Activated gamma-delta T cell treated with Interleukin-2 at 50 U/mL for 16 hours (primary cell): Measurements from ENCODE around the gene ADISSP.

Experiments
- DNase-seq: peaks from one replicate; pipeline ENCODE4 v3.0.0-alpha.2; 2020

Gene ADISSP

DNA sequence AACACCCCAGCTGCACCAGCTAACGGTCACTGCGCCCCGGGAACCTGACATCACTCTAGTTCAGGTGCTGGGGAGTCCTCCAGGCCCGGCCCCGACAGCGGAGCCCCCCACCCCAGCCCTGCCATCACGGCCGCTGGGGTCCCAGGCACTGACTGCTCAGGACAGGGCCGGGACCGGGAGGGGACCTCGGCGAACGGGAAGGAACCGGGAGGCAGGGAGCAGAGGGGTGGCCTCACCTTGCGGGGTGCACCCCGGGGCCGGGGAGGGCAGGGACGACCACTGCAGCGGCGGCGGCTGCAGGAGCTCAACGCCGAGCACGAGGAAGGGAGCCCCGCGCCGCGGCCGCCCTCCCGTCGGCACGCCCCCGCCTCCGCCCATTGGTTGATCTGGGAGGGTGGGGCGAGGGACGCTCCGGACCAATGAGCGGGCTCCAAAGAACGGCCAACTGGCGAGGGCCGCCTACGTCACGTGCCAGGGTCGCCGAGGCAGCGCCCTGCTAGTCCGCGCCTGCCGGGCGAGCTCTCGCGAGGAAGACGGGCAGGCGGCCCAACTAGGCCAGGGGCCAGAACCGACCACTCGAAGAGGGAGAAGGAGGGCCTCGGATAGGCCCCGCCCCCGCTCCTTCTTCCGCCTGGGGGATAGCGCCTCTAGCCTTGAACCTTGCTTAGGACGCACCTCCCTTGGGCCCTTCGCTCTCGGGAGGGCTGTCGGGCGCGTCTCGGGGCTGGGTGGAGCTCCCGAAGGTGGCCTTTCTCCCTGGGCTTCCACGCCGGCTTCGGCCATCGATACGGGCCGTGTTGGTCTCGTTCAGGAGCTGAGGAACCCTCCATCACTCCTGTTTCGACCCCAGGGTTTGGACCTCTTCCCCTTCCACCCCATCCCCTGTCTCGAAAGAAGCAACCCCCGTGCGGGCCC lies at the start of gene ADISSP:
ADISSP (minus strand) TSS at position 327 of the 915 bp plus-strand sequence. CDS start 7,653 bp downstream, outside the sequence.
- peak; percentile 94 for DNase-seq

DNA sequence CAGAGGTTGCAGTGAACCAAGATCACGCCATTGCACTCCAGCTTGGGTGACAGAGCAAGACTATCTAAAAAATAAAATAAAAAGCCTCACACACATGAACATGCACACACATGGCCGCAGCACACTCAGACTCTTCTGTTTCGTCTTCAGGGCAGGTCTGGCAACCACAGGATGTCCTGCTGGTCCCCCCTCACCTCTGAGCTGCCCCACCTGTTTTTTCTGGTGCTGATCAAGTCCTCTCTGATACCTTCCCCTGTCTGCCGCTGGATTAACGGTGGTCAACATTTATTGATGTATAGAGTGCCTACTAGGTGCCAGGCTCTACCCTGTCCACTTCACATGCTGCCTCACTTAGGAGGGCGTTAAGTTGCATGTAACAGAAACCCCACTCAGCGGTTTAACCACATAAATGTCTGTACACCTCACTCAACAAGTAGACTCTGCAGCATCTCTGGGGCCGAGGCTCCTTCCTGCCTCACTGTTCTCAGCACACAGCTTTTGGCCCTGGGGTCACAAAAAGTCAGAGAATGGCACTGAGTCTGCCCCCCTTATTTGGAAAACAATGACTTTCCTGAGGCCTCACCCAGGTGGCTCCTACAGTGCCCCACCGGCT lies 48.3 kb upstream of the ADISSP start:
- DNase-seq: peak; percentile 56

DNA sequence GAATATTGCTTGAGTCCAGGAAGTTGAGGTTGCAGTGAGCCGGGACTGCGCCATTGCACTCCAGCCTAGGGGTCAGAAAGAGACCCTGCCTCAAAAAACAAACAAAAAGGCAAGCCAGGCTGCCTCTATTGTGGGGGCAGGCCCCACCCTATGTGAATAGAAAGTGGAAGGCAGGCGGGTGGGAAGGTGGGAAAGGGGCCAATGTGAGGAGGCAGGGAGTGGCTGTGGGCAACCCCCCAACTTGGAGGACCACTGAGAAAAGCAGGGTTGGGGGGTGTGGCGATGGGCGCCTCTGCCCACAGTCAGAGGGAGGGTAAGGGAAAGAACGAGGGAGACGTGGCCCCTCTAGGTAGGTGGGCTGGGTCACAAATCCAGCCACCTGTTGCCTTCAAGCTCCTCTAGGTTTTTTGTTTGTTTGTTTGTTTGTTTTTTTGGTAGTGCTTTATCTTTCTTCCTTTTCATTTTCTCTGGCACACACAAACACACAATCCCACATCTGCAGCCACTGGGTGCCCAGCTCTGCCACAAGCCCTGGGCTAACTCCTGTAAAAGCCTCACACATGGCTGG lies 47.5 kb upstream of the ADISSP start:
- DNase-seq: no peak

DNA sequence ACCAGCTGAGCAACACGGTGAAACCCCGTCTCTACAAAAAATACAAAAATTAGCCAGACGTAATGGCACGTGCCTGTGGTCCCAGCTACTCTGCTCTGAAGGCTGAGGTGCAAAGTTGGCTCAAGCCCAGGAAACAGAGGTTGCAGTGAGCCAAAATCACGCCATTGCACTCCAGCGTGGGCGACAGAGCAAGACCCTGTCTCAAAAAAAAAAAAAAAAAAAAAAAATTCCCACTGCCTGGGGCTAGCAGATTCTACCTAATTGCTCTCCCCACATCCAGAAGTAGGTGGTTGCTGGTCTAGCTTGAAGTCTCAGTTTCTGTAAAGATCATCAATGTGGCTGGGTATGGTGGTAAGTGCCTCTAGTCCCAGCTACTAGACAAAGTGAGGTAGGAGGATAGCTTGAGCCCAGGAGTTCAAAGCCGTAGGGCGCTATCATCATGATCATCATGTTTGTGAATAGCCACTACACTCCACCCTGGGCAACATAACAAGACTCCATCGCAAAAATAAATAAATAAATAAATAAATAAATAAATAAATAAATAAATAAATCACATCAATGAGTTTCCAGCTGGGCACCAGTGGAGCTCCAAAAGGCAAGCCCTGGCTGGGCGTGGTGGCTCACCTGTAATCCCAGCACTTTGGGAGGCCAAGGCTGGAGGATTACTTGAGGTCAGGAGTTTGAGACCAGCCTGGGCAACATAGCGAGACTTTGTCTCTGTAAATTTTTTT lies 46.5 kb upstream of the ADISSP start:
- no peak for DNase-seq

DNA sequence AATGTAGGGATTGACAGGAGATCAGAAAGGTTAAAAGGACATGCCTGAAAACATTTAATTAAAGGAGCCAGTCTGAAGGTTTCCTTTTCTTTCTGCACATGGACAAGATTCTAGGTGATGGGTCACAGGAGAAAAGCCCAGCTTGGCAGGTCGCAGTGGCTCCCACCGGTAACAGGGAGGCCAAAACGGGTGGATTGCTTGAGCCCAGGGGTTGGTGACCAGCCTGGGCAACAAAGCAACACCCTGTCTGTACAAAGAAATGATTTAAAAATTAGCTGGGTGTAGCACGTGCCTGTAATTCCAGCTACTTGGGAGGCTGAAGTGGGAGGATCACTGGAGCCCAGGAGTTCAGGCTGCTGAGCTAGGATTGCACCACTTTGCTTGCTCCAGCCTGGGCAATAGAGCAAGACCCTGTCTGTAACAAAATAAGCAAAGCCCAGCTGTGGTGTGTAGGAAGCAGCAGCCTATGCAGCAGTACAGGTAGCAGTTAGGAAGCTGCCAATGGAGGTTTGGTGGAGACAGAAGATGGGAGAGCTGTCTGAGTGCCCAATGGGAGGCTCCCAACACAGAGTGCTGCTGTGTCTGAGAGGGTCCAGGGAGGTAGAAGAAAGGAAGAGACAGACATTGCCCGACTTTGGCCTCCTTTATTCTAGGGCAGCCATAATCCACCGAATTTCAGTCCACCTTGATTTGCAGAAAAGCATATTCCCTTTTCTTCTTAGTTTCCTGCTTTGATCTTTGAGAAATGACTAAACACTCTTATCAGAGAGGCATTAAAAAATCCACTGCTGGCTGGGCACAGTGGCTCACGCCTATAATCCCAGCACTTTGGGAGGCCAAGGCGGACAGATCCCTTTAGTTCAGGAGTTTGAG lies 45.7 kb upstream of the ADISSP start:
- DNase-seq: no peak

DNA sequence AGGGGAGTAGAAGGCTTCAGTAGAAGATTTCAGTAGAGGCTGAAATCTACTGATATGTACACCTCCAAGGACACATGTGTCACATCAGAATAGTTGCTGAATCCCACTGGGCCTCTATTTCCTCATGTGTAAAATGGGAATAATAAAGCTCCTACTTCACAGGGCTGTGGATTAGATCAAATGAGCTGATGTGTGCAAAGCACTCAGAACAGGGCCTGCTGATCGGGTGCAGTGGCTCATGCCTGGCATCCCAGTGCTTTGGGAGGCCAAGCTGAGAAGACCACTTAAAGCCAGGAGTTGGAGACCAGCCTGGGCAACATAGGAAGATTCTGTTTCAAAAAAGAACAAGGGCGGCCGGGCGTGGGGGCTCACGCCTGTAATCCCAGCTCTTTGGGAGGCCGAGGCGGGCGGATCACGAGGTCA lies 44.7 kb upstream of the ADISSP start:
- no peak for DNase-seq

DNA sequence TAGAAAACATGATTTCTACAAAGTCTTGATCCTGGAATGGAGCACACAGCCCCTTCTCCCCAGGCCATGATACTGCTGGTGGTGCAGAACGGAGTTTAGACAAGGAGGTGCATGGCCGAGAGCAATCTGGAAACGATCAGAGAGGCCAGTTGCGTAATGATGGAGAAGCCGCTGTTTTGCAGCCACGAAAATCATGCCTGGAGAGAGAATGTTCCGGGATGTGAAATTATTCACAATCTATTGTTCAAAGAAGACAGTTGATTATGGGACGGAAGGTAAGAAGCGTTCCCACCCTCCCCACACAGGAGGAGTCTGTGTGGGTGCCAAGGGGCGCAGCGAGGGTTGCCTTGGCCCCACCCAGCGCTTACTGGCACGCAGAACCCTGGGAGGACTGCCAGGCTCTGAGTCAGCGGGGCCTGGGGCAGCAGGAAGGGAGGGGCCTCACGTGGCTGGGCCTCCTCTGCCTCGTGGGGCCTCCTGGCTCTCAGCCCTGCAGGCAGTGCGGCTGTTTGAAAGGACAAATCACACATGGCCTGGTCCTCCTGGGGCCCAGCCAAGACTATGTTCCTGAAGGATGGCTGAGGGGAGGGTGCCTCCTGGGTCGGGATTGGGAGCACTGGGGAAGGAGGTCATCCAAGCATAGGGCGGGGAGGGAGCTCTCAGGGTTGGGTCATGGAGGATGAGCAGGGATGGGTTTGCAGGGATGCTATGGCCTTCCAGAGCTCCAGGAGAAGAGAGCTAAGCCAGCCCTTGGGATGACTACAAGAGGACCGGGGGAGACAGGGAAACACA lies 44.1 kb upstream of the ADISSP start:
- DNase-seq: peak; percentile 96

DNA sequence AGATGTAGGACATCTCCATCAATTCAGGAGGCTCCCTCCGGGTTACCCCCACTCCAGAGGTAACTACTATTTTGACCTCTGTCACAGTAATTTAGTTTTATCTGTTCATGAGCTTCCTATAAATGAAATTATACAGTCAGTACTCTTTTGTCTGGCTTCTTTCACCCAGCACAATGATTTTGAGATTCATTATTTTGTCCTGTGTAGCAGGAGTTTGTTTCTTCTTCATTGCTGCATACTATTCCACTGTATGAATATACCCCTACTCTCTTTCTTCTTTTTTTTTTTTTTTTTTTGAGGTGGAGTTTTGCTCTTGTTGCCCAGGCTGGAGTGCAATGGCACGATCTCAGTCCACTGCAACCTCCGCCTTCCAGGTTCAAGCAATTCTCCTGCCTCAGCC lies 41.0 kb upstream of the ADISSP start:
- no peak for DNase-seq

DNA sequence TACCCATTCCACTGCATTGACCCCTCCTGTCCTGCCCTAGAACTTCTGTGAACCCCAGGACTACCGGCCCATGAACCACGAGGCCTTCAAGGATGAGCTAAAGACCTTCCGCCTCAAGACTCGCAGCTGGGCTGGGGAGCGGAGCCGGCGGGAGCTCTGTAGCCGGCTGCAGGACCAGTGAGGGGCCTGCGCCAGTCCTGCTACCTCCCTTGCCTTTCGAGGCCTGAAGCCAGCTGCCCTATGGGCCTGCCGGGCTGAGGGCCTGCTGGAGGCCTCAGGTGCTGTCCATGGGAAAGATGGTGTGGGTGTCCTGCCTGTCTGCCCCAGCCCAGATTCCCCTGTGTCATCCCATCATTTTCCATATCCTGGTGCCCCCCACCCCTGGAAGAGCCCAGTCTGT lies 37.2 kb upstream of the ADISSP start:
- DNase-seq: no peak

DNA sequence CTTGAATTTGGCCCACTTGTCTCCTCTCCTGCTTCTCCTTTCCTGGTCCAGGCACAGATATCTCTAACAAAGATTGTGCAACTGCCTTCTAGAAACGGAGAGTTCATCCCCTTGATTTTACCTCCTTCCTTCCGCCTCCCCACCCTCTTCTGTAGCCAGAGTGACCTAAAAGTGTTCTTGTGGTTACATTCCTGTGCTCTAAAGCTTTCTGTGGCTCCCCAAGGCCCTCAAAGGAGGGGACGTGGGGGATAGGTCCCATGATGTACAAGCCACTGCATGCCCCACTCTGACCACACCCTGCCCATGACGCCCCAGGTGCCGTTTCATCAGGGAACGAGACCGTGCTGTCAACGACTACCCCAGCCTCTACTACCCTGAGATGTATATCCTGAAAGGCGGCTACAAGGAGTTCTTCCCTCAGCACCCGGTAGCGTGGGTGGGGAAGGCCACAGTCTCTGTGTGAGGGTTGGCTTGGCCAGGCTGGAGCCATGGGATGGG lies 36.8 kb upstream of the ADISSP start:
- no peak for DNase-seq

DNA sequence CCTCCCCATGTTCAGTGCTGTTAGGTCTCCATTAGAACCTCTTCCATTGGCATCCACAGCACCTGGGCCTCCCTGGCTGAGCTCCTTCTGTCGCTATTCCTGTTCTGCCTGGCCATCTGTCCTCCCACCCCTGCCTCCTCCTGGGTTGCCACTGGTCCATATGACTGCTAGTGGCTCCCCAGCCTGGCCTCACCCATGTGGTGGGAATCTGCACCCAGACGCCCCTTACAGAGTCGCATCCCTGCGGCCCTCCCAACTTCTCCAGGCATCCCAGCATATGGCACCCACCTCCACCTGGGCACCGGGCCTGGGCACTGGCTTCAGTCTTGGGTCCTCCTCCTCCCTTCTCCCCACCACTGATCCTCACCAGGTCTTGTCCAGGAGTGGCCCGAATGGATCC lies 36.3 kb upstream of the ADISSP start:
- no peak for DNase-seq

DNA sequence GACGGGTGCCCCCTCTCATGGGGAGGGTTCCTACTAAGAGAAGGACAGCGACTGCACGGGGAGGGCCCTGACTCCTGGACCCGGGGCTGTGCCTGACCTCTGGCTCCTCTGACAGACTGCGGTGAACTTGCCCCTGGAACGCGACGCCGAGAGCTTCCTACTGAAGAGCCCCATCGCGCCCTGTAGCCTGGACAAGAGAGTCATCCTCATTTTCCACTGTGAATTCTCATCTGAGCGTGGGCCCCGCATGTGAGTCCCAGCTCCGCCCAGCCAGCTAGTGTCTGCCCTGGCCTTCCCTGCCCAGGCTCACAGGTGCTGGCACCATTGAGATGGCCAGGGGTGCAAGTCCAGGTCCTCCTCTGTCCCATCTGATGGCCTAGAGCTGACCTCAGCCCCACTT lies 35.7 kb upstream of the ADISSP start:
- DNase-seq: no peak

DNA sequence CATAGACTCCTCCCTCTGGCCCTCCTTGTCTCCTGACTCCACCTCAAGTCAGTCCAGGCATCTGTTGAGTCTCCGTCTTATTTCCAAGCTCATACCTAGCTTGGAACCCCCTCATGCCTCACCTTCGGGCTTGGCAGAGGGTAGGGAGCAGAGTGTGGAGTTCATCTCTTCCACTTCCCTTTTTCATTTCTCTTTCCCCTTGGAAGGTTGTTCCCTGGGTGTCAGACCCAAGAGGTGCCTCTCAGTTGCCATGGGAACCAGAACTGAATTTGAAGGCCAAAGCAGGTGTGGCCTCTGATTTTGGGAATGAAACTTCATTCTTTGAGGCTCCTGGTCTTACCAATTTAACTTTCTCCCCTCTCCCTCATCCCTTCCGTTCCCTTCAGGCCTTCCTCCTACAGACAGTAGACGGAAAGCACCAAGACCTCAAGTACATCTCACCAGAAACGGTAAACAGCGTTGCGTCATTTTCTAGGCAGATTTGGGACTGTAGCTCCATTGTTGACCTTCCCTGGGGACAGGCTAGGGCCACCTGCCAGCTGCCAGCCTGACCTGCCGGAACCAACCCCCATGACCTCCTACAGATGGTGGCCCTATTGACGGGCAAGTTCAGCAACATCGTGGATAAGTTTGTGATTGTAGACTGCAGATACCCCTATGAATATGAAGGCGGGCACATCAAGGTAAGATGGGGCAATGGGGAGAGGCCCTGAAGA lies 35.1 kb upstream of the ADISSP start:
- DNase-seq: no peak

DNA sequence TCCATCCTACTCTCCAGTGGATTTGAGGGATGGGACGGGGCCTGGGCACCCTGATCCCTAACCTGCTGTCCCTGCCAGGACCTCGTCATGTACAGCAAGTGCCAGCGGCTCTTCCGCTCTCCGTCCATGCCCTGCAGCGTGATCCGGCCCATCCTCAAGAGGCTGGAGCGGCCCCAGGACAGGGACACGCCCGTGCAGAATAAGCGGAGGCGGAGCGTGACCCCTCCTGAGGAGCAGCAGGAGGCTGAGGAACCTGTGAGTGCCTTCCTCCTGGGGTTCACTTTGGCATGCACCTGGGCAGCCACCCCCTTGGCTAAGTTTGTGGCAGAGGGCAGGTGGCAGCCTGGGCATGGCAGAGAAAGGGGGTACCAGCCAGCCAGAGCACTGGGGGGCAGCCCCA lies 34.3 kb upstream of the ADISSP start:
- DNase-seq: no peak

DNA sequence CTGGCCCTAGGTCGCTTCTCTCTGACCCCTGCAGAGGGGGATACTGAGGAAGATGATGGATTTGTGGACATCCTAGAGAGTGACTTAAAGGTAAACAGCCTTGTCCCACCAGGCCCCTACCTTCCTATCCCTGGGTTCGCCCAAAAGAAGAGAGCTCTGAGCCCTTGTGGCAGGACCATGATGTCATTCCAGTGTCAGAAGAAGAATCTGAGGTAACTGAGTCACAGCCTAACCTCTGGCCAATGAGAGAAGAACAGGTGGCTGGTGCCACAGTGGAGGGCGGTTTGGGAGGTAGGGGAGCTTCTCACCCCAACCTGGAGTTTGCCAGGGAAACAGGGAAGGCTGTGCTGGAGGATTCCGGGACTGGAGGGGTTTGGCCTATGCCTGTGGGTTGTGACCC lies 33.7 kb upstream of the ADISSP start:
- DNase-seq: no peak

DNA sequence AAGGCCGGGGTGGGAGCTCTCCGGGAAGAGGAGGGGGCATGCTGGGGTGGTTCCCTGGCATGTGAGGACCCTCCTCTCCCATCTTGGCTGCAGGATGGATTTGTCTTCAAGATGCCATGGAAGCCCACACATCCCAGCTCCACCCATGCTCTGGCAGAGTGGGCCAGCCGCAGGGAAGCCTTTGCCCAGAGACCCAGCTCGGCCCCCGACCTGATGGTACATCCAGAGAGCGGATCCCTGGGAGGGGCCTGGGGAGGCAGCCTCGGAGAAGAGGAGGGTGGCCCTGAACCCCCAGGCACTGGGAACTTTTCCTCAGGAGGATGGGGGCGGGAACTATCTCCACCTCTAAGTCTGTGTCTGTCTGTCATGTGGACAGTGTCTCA lies 33.3 kb upstream of the ADISSP start:
- DNase-seq: no peak

DNA sequence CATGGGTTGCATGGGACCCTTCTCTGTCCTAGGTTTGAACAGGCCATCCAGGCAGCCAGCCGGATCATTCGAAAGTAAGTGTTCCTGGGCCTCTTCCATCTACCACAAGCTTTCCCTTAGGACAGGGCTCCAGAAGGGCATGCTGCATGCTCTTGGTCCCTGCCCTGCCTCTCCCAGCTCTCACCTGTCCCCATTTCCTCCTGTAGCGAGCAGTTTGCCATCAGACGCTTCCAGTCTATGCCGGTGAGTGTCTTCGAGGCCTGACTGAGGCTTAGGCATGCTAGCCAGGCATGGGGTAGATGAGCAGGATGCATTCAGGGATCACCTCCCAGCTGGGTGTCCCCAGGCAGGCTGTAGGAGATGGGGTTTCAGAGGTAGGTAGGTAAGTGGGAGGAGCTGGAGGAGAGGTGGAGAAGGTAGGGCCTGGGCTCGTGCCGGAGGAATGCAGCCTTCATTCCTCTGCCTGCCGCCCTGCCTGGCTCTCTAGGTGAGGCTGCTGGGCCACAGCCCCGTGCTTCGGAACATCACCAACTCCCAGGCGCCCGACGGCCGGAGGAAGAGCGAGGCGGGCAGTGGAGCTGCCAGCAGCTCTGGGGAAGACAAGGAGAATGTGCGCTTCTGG lies 32.8 kb upstream of the ADISSP start:
- DNase-seq: no peak

DNA sequence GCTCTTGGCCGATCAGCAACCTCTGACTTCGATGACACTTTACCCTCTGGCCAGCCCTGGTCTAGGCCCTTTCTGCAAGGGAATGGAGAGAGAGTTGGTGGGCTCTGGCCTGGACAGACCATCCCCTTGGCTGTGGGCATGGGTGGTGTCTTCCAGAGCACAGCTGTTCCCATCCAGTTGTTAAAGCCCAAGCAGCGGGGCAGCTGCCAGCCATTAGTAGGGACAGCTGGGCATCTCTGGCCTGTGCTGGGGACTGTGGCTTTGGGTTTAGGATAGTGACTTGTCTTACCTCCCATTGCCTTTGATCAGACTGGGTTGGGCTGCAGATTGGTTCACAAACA lies 31.3 kb upstream of the ADISSP start:
- no peak for DNase-seq

DNA sequence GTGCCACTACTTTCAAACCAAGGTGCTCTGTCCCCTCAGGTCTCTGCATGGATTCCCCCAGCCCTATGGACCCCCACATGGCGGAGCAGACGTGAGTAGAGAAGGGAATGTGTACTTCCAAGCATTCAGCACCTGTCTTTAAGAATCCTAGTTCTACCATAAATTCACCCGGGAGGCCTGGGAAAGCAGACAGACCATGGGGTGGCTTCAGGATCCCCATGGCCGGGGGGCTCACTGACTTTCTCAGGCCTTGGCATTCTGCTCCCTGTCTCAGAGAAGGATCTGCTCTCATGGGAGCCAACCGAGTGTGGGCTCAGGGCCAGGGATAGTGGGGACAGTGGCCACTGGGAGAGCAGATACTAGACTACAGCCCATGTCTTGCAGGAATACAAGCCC lies 30.8 kb upstream of the ADISSP start:
- no peak for DNase-seq
